GM18498 (cell line): ENCODE data around the gene COBL.

Experiments
- ATAC-seq: cut with Tn5 transposase; IDR thresholded peaks from one replicate; pipeline ENCODE4 v1.9.1; 2021; ENCODE audit warnings: mild to moderate bottlenecking, moderate library complexity; ENCODE audit not compliant: unreplicated experiment

Gene COBL

DNA sequence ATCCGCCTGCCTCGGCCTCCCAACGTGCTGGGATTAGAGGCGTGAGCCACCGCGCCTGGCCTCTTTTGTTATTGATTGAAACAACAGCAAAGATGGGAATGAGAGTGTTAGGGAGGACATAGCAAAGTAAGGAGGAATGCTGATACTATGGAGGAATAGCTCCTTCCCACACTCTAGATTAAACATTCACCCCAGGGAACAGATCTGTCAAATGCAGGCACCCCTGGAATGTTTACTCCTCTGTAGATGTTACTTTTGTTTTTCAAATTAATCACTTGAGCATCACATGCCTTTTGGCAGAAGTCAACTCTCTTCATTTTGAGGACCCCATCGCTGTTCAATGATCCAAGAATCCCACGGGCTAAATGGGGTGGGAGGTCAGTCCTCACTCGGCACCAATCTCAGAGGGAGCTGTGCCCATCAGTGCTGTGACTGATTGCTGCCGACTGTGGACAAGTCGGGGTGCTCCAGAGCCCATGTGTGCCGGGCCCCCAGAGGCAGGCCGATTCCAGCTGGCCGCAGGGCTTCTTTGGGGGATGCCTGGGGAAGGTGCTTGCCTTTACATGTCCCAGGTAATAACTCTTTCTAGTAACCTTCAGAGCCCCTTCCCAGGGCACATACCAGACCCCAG, 10.2 kb upstream of the COBL start:
- ATAC-seq, result no peak

DNA sequence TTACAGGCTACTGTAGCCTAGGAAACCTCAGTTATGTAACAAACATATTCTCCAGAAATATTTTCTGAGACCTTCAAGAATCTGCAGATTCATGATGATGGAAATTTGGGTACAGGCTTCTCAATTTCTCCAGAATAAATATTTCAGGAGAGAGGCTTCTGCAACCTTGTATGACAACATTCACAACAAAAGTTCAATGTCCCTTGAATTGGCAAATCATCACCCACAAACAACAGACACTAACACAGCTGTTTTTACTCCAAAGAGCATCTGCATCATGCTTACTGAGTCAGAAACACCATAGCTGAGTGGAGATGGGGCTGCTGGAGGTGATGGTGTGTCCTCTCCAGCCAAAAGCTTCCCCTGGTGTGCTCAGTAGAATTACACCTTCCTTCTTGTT, 9.3 kb upstream of the COBL start:
- no peak for ATAC-seq

GRCh38 chr7:51325261-51325676, 8.7 kb upstream of the COBL start:
- no peak for ATAC-seq

DNA sequence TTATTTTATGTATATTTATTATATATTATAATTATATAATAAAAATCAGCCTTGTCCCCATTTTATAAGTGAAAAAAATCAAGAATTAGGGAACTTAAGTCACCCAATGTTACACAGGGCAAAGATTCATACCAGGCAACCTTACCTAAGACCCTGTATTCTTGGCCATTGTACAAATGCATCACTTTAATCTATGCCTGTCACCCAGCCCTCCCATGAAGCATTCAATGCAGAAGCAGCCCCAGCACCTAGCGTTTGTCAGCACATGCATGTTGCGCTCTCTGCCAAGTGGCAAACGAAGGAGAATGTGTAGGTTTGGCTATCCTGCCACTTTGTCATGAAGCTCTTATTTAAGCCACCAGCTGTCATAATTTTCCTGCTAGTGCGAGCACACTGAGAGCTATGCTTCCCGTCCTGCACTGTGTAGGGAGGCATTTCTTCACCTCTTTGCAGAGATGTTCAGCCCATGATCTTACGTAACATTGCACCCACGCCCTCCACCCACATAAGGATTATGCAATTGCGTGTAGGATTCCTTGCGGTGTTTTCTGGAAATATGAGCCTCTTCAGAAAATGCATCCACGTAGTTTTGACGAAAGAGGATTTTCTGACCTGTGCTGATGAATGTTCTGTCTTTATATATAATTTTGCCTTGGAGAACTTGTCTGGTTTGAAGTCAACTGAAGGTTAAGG, 7.7 kb upstream of the COBL start:
- ATAC-seq, result no peak

GRCh38 chr7:51321961-51322515, 5.4 kb upstream of the COBL start:
- no peak for ATAC-seq

DNA sequence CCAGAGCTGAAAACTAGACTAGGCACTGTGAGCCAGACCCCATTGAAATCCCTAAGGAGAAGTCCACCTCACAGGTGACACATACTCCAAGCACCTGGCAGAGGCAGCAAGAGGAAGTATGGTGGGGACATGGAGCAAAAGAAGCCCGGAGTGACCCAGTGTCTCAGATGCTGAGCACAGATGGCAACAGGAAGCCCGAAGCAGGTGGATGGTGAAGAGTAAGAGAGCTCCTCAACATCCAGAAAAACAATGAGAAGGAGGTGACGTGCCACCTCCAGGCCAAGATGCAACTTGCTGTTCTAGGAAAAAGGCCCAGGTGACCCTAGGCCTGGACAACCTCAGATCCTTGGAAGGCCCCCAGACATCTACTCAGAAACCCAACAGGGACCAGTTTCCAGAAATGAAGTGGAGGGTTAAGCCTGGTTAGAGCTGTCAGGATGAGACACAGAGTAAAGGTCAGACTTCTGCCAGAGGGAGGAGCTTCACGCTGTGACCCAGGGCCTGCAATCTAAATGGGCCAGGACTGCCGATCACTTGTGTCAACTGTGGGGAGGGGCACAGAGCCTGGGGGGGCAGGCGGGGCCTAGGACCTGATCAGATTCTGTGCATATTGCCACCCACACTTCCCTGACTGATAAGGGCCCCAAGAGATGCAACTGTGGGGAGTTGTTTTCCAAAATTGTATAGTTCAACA, 2.4 kb upstream of the COBL start:
- no peak for ATAC-seq

DNA sequence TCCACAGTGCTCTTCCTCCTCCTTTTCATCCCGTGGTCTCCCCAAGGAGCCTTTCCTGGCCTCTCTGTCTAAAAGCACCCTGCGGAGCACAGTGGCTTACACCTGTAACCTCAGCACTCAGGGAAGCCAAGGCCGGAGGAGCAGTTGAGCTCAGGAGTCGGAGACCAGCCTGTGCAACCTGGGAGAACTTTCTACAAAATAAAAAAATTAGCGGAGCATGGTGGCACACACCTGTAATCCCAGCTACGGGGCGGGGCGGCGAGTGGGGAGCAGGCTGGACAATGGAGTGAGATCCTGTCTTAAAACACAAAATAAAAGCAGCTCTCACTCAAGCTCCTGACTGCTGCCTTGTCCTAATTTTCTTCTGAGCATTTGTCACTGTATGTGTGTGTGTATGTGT, 1.4 kb upstream of the COBL start:
- no peak for ATAC-seq

- no peak for ATAC-seq
Measured at GRCh38 chr7:51317582-51317910, 937 bp upstream of the COBL start.

DNA sequence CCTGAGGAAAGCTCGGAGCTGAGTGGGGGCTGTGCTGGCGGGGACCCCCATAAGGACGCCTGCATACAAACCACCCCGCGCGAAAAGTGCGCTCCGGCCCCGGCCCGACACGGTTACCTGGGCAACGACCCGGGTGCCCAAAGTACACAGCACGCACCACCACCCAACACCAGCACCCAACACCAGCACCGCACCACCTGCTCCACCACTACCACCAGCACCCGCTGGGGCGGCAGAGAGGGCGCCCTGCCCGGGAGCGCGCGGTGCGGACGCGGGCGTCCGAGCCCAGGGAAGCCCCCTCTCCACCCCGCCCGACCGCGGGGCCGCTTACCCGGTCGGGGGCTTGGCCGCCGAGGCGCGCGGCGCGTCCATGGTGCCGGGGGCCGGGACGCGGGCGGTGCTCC, 345 bp downstream of the COBL start:
- ATAC-seq, result no peak

- ATAC-seq, result no peak
Measured at GRCh38 chr7:51315393-51316261, 982 bp downstream of the COBL start.

- no peak for ATAC-seq
Measured at GRCh38 chr7:51314726-51315125, 1.9 kb downstream of the COBL start.

- ATAC-seq, result no peak
Measured at GRCh38 chr7:51313738-51314425, 2.7 kb downstream of the COBL start.

- no peak for ATAC-seq
Measured at GRCh38 chr7:51312951-51313737, 3.5 kb downstream of the COBL start.

- ATAC-seq, result no peak
Measured at GRCh38 chr7:51311166-51311565, 5.4 kb downstream of the COBL start.

- no peak for ATAC-seq
Measured at GRCh38 chr7:51310131-51310583, 6.5 kb downstream of the COBL start.

GRCh38 chr7:51309361-51310130, 7.1 kb downstream of the COBL start:
- ATAC-seq, result no peak

- no peak for ATAC-seq
Measured at GRCh38 chr7:51308696-51309095, 7.9 kb downstream of the COBL start.

DNA sequence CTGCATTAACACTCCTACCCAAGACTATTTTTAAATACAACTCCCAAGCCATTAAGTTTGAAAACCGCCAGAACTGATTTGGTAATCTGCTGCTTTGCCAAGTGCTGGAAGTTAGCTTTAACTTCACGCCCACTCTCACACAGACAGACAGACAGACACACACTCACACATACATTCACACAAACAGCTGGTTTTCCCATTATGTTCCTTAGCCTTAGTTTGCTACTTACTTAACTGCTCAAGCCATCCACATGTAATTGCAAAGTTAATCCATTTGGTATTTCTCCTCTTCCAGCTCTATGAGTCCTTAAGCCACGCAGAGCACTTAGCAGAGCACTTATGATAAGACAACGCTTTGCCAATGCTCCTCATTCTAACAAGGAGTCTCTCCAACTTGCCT, 8.3 kb downstream of the COBL start:
- ATAC-seq, result no peak

DNA sequence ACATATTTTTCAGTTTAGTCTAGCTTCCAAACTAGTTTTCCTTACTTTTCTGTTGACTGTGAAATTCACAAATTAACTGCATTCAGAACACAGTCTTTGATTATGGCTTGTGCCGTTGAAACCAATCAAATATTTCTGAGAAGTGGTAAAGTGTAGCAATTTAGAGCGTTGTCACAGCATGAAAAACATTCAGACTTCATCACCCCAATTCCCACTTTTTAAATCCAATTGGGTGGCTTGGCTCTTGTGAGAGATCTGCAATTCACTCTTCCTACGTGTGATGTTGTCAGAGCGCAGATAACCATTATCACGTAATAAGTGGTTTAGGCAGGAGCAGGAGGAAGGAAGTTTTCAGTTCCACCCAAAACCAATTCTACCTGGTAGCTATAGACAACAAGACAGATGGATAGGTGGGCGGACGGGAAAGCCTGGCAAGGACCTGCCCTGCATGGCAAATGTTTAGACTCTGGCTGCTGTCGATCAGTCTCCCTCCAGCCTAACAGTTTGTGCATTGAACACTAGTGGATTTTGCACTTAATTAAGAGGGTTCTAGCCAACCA, 8.9 kb downstream of the COBL start:
- no peak for ATAC-seq
